K562 (cell line): ENCODE results near the gene ANO10.

ENCODE experiments used
- ASH1L ChIP-seq: fragments of 450-650 bp; IDR thresholded peaks from 2 replicates; pipeline ENCODE4 v1.6.1; 2018; ENCODE audit warnings: borderline replicate concordance, mild to moderate bottlenecking, low read depth; ENCODE audit not compliant: partially characterized antibody
- BDP1 ChIP-seq: IDR thresholded peaks from 3 replicates; pipeline ENCODE4 v1.6.1; 2011; ENCODE audit not compliant: insufficient read length, insufficient read depth
- CREM ChIP-seq: IDR thresholded peaks from 2 replicates; pipeline ENCODE4 v1.6.1; 2014; ENCODE audit warnings: antibody characterized with exemption, low read depth
- FOXP1 ChIP-seq: sonication (generic); formaldehyde crosslinking; IDR thresholded peaks from 2 replicates; pipeline ENCODE4 v1.8.0; 2022; ENCODE audit warnings: mild to moderate bottlenecking, missing genetic modification reagents
- HDAC2 ChIP-seq: fragments of 450-650 bp; IDR thresholded peaks from 2 replicates; pipeline ENCODE4 v1.6.1; 2016; ENCODE audit warnings: mild to moderate bottlenecking
- RCOR1 ChIP-seq, 2 experiments: IDR thresholded peaks; 2 replicates each; pipeline ENCODE4 v1.6.1; 2012; ENCODE audit warnings: low read depth in 2 of 2, low read length in 2 of 2, borderline replicate concordance in 1 of 2, improper control_type of control experiment in 1 of 2
- SMC3 ChIP-seq: conservative IDR thresholded peaks from 2 replicates; pipeline ENCODE4 v1.6.1; 2011; ENCODE audit warnings: low read depth, low read length, improper control_type of control experiment; ENCODE audit not compliant: insufficient read depth
- USF2 ChIP-seq: sonication (generic); formaldehyde crosslinking; IDR thresholded peaks from 2 replicates; pipeline ENCODE4 v1.5.0; 2020; ENCODE audit warnings: missing genetic modification reagents
- TF ChIP-seq, protein P1 (sequence below), 3 experiments: IDR thresholded peaks in 2 of 3; conservative IDR thresholded peaks in 1 of 3; 2 replicates each; pipeline ENCODE4 v1.5.1; 2011 to 2012; ENCODE audit warnings: low read length in 3 of 3, mild to moderate bottlenecking in 3 of 3, control low read depth in 2 of 3, improper control_type of control experiment in 1 of 3, inconsistent platforms in 1 of 3, low read depth in 1 of 3, mixed read lengths in 1 of 3, moderate library complexity in 1 of 3; ENCODE audit not compliant: insufficient read depth in 2 of 3
- TF ChIP-seq, protein P2 (sequence below): sonication (generic); formaldehyde crosslinking; IDR thresholded peaks from 2 replicates; pipeline ENCODE4 v1.9.0; 2022; ENCODE audit warnings: mild to moderate bottlenecking, missing genetic modification reagents

DNA sequence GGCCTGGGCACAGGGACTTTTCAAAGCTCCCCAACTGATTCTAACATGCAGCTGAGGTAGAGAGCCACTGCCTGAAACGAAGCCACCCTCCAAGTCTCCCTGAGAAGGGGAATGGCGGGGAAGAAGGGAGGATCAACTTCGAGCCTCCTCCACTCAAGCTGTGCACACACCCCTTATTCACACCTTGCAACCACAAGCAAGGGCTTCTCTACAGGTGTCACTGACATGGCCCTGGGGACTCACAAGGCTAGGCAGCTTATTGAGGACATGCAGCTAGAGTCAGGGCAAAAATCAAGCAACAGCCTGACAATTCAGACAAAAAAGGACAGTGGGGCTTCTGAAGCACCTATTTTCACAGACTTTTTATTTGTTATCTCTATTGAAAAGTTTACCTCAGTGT, 250.3 kb downstream of the ANO10 start:
- TF ChIP-seq ASH1L (no peak), FOXP1 (CRISPR knock-in tag) (no peak), RCOR1 (IDR thresholded peaks at IDR 0.05; ENCODE audit: borderline replicate concordance in 1 of 2, low read depth in 2 of 2, low read length in 2 of 2) (no peak), CREM (no peak), USF2 (CRISPR knock-in tag) (no peak), SMC3 (no peak), BDP1 (no peak), HDAC2 (no peak)
- TF ChIP-seq, protein P1, sequence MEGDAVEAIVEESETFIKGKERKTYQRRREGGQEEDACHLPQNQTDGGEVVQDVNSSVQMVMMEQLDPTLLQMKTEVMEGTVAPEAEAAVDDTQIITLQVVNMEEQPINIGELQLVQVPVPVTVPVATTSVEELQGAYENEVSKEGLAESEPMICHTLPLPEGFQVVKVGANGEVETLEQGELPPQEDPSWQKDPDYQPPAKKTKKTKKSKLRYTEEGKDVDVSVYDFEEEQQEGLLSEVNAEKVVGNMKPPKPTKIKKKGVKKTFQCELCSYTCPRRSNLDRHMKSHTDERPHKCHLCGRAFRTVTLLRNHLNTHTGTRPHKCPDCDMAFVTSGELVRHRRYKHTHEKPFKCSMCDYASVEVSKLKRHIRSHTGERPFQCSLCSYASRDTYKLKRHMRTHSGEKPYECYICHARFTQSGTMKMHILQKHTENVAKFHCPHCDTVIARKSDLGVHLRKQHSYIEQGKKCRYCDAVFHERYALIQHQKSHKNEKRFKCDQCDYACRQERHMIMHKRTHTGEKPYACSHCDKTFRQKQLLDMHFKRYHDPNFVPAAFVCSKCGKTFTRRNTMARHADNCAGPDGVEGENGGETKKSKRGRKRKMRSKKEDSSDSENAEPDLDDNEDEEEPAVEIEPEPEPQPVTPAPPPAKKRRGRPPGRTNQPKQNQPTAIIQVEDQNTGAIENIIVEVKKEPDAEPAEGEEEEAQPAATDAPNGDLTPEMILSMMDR (IDR thresholded peaks at IDR 0.05 in 2 of 3, conservative IDR thresholded peaks at IDR 0.05 in 1 of 3; ENCODE audit: insufficient read depth in 2 of 3, low read depth in 1 of 3, low read length in 3 of 3): no peak
- TF ChIP-seq, protein P2, sequence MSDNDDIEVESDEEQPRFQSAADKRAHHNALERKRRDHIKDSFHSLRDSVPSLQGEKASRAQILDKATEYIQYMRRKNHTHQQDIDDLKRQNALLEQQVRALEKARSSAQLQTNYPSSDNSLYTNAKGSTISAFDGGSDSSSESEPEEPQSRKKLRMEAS (CRISPR knock-in tag): no peak
